ENCODE data around the gene ID2.

- TF ChIP-seq TAF1 (IDR thresholded peaks at IDR 0.05; ENCODE audit: low read depth) (no peak), MAX (IDR thresholded peaks at IDR 0.05) (no peak), FOXM1 (IDR thresholded peaks at IDR 0.05; ENCODE audit: borderline replicate concordance, low read depth) (no peak), RAD21 (IDR thresholded peaks at IDR 0.05; ENCODE audit: low read depth) (no peak)
These were observed 8.5 kb upstream of the ID2 start for GRCh38 chr2:8673381-8673780.
